ENCODE results near the gene ROBO2.
A peak's percentile ranks its signal among the peaks of the same experiment; 100 is the strongest.

ROBO2 gene

GRCh38 chr3:77039606-77040171 lies at the start of gene ROBO2:
TSS of gene ROBO2 (plus strand) at chr3:77040099. CDS start at chr3:77040786, 687 bp downstream.
- peak; percentile 16 for DNase-seq

GRCh38 chr3:76990606-76991005 lies 49.3 kb upstream of the ROBO2 start:
- DNase-seq = no peak

GRCh38 chr3:76991165-76991564 lies 48.7 kb upstream of the ROBO2 start:
- DNase-seq = no peak

- DNase-seq = no peak
These were observed 42.2 kb upstream of the ROBO2 start for GRCh38 chr3:76997733-76998132.

- DNase-seq = no peak
These were observed 41.3 kb upstream of the ROBO2 start for GRCh38 chr3:76998555-76998954.

GRCh38 chr3:77001062-77001701 lies 38.7 kb upstream of the ROBO2 start:
- no peak for DNase-seq

GRCh38 chr3:77014226-77014625 lies 25.7 kb upstream of the ROBO2 start:
- no peak for DNase-seq

- no peak for DNase-seq
These were observed 14.4 kb upstream of the ROBO2 start for GRCh38 chr3:77025471-77025870.

GRCh38 chr3:77026904-77027634 lies 12.8 kb upstream of the ROBO2 start:
- DNase-seq = no peak

- no peak for DNase-seq
These were observed 11.9 kb upstream of the ROBO2 start for GRCh38 chr3:77028005-77028404.

- DNase-seq = peak; percentile 67
These were observed 1.4 kb upstream of the ROBO2 start for GRCh38 chr3:77038468-77038929.

- peak; percentile 33 for DNase-seq
These were observed 831 bp upstream of the ROBO2 start for GRCh38 chr3:77038930-77039605.

GRCh38 chr3:77040216-77040615 lies 317 bp downstream of the ROBO2 start:
- no peak for DNase-seq

GRCh38 chr3:77040926-77041722 lies 1.2 kb downstream of the ROBO2 start:
- no peak for DNase-seq

GRCh38 chr3:77041811-77042210 lies 1.9 kb downstream of the ROBO2 start:
- DNase-seq = no peak

- DNase-seq = no peak
These were observed 2.4 kb downstream of the ROBO2 start for GRCh38 chr3:77042343-77042742.

GRCh38 chr3:77042882-77043281 lies 3.0 kb downstream of the ROBO2 start:
- DNase-seq = no peak

GRCh38 chr3:77045686-77046085 lies 5.8 kb downstream of the ROBO2 start:
- no peak for DNase-seq

- DNase-seq = no peak
These were observed 8.3 kb downstream of the ROBO2 start for GRCh38 chr3:77048186-77048585.

- DNase-seq = no peak
These were observed 11.7 kb downstream of the ROBO2 start for GRCh38 chr3:77051591-77051990.

GRCh38 chr3:77052051-77052501 lies 12.2 kb downstream of the ROBO2 start:
- DNase-seq = no peak

Data from DMS153 (cell line).